HepG2 (cell line): ENCODE results near the gene ZNF697. TPM values are rescaled to one million over a fixed set of nuclear protein-coding genes. Genes with fewer than 3 reads are reported as not detected.

ENCODE experiments used
- BATF2 ChIP-seq: sonication (generic); formaldehyde crosslinking; IDR thresholded peaks from 2 replicates; pipeline ENCODE4 v1.8.0; 2022; ENCODE audit warnings: mild to moderate bottlenecking, missing genetic modification reagents, moderate library complexity
- CEBPB ChIP-seq: IDR thresholded peaks from 2 replicates; pipeline ENCODE4 v1.6.1; 2011; ENCODE audit warnings: low read depth, low read length, improper control_type of control experiment, borderline replicate concordance
- KDM1A ChIP-seq: IDR thresholded peaks from 2 replicates; pipeline ENCODE4 v1.6.1; 2016; ENCODE audit warnings: missing compliant biosample characterization
- PCBP1 ChIP-seq: fragments of 200-400 bp; formaldehyde crosslinking; IDR thresholded peaks from 2 replicates; pipeline ENCODE4 v1.6.1; 2017; ENCODE audit warnings: mild to moderate bottlenecking, low read depth, low read length, borderline replicate concordance
- POLR2AphosphoS5 ChIP-seq: IDR thresholded peaks from 2 replicates; pipeline ENCODE4 v1.6.1; 2012; ENCODE audit warnings: low read depth, low read length
- REL ChIP-seq: sonication (generic); formaldehyde crosslinking; conservative IDR thresholded peaks from 2 replicates; pipeline ENCODE4 v1.8.0; 2022; ENCODE audit warnings: mild to moderate bottlenecking, missing genetic modification reagents, moderate library complexity
- TBX2 ChIP-seq: sonication (generic); formaldehyde crosslinking; IDR thresholded peaks from 2 replicates; pipeline ENCODE4 v1.5.0; 2020; ENCODE audit warnings: missing genetic modification reagents, mild to moderate bottlenecking, borderline replicate concordance
- YY1 ChIP-seq: IDR thresholded peaks from 2 replicates; pipeline ENCODE4 v1.6.1; 2011; ENCODE audit warnings: low read length, low read depth, moderate library complexity, mild to moderate bottlenecking; ENCODE audit not compliant: insufficient read depth, insufficient replicate concordance
- ZMYM4 ChIP-seq: sonication (generic); formaldehyde crosslinking; IDR thresholded peaks from 2 replicates; pipeline ENCODE4 v1.8.1; 2023; ENCODE audit warnings: mild to moderate bottlenecking, missing genetic modification reagents
- ZNF432 ChIP-seq: sonication (generic); formaldehyde crosslinking; IDR thresholded peaks from 2 replicates; pipeline ENCODE4 v1.5.0; 2020; ENCODE audit warnings: missing genetic modification reagents, mild to moderate bottlenecking, borderline replicate concordance
- ZNF574 ChIP-seq: sonication (generic); formaldehyde crosslinking; IDR thresholded peaks from 2 replicates; pipeline ENCODE4 v1.4.0; 2020; ENCODE audit warnings: missing genetic modification reagents
- ZNF605 ChIP-seq: sonication (generic); formaldehyde crosslinking; IDR thresholded peaks from 2 replicates; pipeline ENCODE4 v1.8.0; 2022; ENCODE audit warnings: mild to moderate bottlenecking, missing genetic modification reagents
- ZNF615 ChIP-seq: sonication (generic); formaldehyde crosslinking; IDR thresholded peaks from 2 replicates; pipeline ENCODE4 v1.5.0; 2020; ENCODE audit warnings: mild to moderate bottlenecking, missing genetic modification reagents, borderline replicate concordance
- ZNF660 ChIP-seq: sonication (generic); formaldehyde crosslinking; IDR thresholded peaks from 2 replicates; pipeline ENCODE4 v1.5.1; 2020; ENCODE audit warnings: mild to moderate bottlenecking, low read depth, missing genetic modification reagents, borderline replicate concordance
- ZNF704 ChIP-seq: sonication (generic); formaldehyde crosslinking; IDR thresholded peaks from 2 replicates; pipeline ENCODE4 v1.8.1; 2023; ENCODE audit warnings: mild to moderate bottlenecking, inconsistent platforms, moderate library complexity, missing genetic modification reagents, borderline replicate concordance
- ZNF781 ChIP-seq: sonication (generic); formaldehyde crosslinking; IDR thresholded peaks from 2 replicates; pipeline ENCODE4 v1.5.1; 2020; ENCODE audit warnings: borderline replicate concordance, mild to moderate bottlenecking, missing genetic modification reagents; ENCODE audit errors: not compliant biosample characterization
- polyA plus RNA-seq, 8 experiments: library from polyadenylated mRNA; depleted of rRNA in 3 of 8; stranded (reverse) in 7 of 8; unstranded in 1 of 8; fragments of >200 nt; fragmentation: Illumina TruSeq in 4 of 8; extraction: Trizol in 4 of 8; gene quantifications; 2 replicates each; pipeline versions ENCODE4 v1.2.1 to v1.2.3, GENCODE V29; 2011 to 2016; ENCODE audit warnings: low read depth in 4 of 8, missing spikeins in 1 of 8, mixed read lengths in 1 of 8; ENCODE audit not compliant: insufficient read depth in 1 of 8
- total RNA-seq, 5 experiments: library from RNA; depleted of rRNA; stranded (reverse); fragments of >200 nt; fragmentation: Illumina TruSeq; extraction: Trizol; gene quantifications; 2 replicates each; pipeline ENCODE4 v1.2.3, GENCODE V29; 2016; ENCODE audit warnings: low read depth in 1 of 5
- TF ChIP-seq, protein P1 (sequence below): sonication (generic); IDR thresholded peaks from 2 replicates; pipeline ENCODE4 v1.6.1; 2016; ENCODE audit warnings: low read depth, borderline replicate concordance
- TF ChIP-seq, protein P2 (sequence below): sonication (generic); formaldehyde crosslinking; IDR thresholded peaks from 2 replicates; pipeline ENCODE4 v1.5.0; 2020; ENCODE audit warnings: mild to moderate bottlenecking, missing genetic modification reagents

ZNF697 gene
- total and polyA plus RNA-seq, 2 of the 13 experiments (the other 11 are each of a cell fraction or from before 2014, with no cell fraction given), result 2.3 to 7.1 TPM

DNA sequence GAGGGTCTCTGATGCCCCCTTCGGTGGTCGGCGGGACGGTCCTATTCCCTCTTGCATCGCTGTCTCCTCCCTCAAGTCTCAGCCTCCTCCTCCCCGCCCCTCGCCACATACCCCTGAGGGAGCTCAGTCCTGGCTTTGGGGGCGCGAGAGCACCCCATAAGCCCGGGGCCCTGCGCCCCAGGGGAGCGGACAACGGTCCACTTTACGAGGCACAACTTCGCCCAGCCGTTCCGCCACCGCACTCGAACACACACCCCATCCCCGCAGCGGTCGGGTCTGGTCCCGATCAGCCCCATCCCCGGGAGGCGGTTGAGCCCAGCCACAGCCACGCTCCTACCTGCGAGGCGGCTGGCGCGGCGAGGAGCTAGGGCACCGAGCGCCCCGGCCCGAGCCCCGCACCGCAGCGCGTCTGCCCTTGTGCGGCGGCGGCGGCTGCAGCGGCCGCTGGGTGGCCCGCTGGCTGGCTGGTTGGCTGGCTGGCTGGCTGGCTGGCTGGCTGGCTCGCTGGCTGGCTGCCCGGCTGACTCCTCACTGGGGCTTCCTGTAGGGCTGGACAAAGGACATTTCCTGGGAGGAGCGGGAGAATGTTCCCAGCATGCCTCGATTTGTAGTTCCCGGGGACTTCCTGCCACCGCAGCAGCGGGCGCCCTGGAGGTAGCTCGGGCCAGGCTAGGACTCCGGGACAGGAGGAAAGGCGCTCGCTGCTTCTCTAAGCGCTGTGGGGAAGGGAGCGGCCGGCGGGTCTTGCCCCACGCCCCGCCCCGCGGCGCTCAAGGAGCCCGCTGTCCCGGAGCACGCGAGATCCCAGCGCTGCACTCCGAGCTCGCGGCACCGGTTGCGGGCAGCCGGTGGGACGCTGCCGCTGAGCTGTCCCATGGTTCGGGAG is at the start of gene ZNF697 (continued):
- TF ChIP-seq ZNF615 (no peak), KDM1A (CRISPR knock-in tag) (no peak), ZNF660 (CRISPR knock-in tag) (0 out of 2 replicates have a peak, but pooled peaks have one; percentile 55), ZNF704 (CRISPR knock-in tag) (no peak), BATF2 (no peak), PCBP1 (no peak), POLR2AphosphoS5 (peak; percentile 77), ZNF432 (no peak), TBX2 (peak; percentile 39; the same call in 1 of the 2 replicates), ZMYM4 (CRISPR knock-in tag) (peak; percentile 88), ZNF781 (CRISPR knock-in tag) (no peak), CEBPB (no peak), YY1 (no peak), REL (no peak), ZNF605 (CRISPR knock-in tag) (no peak), ZNF574 (CRISPR knock-in tag) (peak; percentile 92)
- TF ChIP-seq, protein P1, sequence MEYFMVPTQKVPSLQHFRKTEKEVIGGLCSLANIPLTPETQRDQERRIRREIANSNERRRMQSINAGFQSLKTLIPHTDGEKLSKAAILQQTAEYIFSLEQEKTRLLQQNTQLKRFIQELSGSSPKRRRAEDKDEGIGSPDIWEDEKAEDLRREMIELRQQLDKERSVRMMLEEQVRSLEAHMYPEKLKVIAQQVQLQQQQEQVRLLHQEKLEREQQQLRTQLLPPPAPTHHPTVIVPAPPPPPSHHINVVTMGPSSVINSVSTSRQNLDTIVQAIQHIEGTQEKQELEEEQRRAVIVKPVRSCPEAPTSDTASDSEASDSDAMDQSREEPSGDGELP, result peak; percentile 37; the same call in 1 of the 2 replicates
- TF ChIP-seq, protein P2, sequence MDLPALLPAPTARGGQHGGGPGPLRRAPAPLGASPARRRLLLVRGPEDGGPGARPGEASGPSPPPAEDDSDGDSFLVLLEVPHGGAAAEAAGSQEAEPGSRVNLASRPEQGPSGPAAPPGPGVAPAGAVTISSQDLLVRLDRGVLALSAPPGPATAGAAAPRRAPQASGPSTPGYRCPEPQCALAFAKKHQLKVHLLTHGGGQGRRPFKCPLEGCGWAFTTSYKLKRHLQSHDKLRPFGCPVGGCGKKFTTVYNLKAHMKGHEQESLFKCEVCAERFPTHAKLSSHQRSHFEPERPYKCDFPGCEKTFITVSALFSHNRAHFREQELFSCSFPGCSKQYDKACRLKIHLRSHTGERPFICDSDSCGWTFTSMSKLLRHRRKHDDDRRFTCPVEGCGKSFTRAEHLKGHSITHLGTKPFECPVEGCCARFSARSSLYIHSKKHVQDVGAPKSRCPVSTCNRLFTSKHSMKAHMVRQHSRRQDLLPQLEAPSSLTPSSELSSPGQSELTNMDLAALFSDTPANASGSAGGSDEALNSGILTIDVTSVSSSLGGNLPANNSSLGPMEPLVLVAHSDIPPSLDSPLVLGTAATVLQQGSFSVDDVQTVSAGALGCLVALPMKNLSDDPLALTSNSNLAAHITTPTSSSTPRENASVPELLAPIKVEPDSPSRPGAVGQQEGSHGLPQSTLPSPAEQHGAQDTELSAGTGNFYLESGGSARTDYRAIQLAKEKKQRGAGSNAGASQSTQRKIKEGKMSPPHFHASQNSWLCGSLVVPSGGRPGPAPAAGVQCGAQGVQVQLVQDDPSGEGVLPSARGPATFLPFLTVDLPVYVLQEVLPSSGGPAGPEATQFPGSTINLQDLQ (CRISPR knock-in tag), result 0 out of 2 replicates have a peak, but pooled peaks have one; percentile 51
